ENCODE data around the gene LMF1. TPM values are rescaled to one million over a fixed set of nuclear protein-coding genes. Genes with fewer than 3 reads are reported as not detected.

The LMF1 gene
- total and polyA plus RNA-seq, 2 of the 8 experiments (the other 6 are each of a cell fraction or from before 2014, with no cell fraction given) = 3.5 to 9.1 TPM

DNA sequence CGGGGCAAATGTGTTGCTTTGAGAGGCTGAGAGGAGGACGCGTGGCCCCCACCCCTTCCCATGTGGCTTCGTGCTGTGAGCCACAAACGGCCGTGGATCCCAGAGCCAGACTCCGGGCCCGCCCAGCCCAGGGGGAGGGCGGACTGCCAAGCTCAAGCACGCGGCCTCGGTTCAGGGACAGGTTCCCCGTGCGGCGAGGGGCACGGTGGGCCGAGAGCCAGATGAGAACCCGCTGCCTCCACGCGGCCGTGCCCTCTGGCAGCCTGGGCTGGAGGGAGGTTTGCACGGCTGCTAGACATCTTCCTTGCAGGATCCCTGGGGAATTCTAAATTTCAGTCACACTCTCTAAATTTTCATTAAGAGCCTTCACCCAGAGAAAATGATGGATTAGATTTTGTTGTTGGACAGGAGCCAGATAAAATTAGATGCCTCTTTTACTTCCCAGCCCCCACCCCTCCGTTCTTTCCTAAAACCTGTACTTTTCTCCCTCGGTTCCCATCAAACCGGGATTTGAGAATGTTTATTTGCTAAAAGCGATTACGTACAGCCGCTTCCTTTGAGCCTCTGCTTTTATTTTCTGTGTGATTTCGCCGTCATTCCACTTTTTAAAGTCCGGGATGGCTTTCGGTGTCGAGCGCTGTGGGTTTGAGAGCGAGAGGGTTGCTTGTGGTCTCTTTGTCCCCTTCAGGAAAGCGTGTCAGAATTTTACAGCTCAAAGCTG is 145.3 kb downstream of the LMF1 start:
- ChIA-PET CTCF (ENCODE audit: partially characterized antibody) (no interaction called here), POLR2A (ENCODE audit: partially characterized antibody) (no interaction called here)
- FAIRE-seq = no peak
- no peak overlapping the region for H3K4ac ChIP-seq (replicated peaks; ENCODE audit: insufficient read length, low read depth, low read length)
- H3K79me2 ChIP-seq (ENCODE audit: control insufficient read depth in 1 of 2, insufficient read depth in 2 of 2, low read length in 2 of 2) = no peaks in the 10 kb centered on the region
- no peak overlapping the region for H3K4me2 ChIP-seq (ENCODE audit: insufficient read depth in 1 of 2, low read depth in 2 of 2, low read length in 2 of 2)
- no peak overlapping the region for H2BK20ac ChIP-seq (ENCODE audit: low read length)
- no peak overlapping the region for H4K91ac ChIP-seq (replicated peaks; ENCODE audit: insufficient read length, low read length)
- no peaks in the 10 kb centered on the region for H3K27me3 ChIP-seq (replicated peaks in 1 of 4; ENCODE audit: control insufficient read depth in 3 of 4, extremely low read depth in 1 of 4, insufficient read depth in 3 of 4, low read length in 3 of 4)
- H2BK12ac ChIP-seq (ENCODE audit: low read depth, low read length) = no peak overlapping the region
- no peak overlapping the region for H3K56ac ChIP-seq (replicated peaks; ENCODE audit: insufficient read length, low read depth, low read length)
- no peak overlapping the region for H2BK15ac ChIP-seq (ENCODE audit: low read length)
- TF ChIP-seq, protein P1, sequence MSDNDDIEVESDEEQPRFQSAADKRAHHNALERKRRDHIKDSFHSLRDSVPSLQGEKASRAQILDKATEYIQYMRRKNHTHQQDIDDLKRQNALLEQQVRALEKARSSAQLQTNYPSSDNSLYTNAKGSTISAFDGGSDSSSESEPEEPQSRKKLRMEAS (IDR thresholded peaks at IDR 0.05) = 0 out of 2 replicates have a peak, but pooled peaks have one; percentile 13
- TF ChIP-seq NRF1 (IDR thresholded peaks at IDR 0.05; ENCODE audit: low read depth, low read length) (no peak), TEAD4 (IDR thresholded peaks at IDR 0.05; ENCODE audit: low read depth, low read length) (no peak)
- H3K4me1 ChIP-seq (replicated peaks in 1 of 4; ENCODE audit: control insufficient read depth in 3 of 4, insufficient read depth in 4 of 4, low read length in 3 of 4) = peaks cover 0 to 14% (median 0%) of the 10 kb centered on the region in 4 experiments; a peak in 2 of 7 replicates
- no peaks in the 10 kb centered on the region for H3K36me3 ChIP-seq (ENCODE audit: control insufficient read depth in 2 of 4, insufficient read depth in 4 of 4, low read length in 3 of 4)
- H3K9me3 ChIP-seq (ENCODE audit: insufficient read depth in 2 of 2, low read depth in 1 of 2, low read length in 1 of 2) = peaks cover 0 to 29% of the 10 kb centered on the region in 2 experiments; a peak in 1 of 4 replicates
- H3K18ac ChIP-seq (ENCODE audit: extremely low read depth, low read length) = no peak overlapping the region
- no peak overlapping the region for H3K9ac ChIP-seq (replicated peaks in 1 of 4; ENCODE audit: extremely low read depth in 1 of 4, low read depth in 3 of 4, low read length in 3 of 4)
- no peak overlapping the region for H3K4me3 ChIP-seq (ENCODE audit: extremely low read depth in 1 of 4, insufficient read depth in 2 of 4, low read depth in 3 of 4, low read length in 4 of 4)
- no peak overlapping the region for H3K14ac ChIP-seq (ENCODE audit: insufficient read length)
- no peak overlapping the region for H2BK5ac ChIP-seq (ENCODE audit: low read depth, low read length)
- H4K8ac ChIP-seq (ENCODE audit: extremely low read depth, insufficient read depth, low read length) = peak overlapping the region; percentile 9; the same call in 1 of the 2 replicates
- no peak overlapping the region for H2AK5ac ChIP-seq (ENCODE audit: low read depth, low read length)
- no peak for DNase-seq (ENCODE audit: low read depth in 1 of 2, low spot score in 2 of 2)
- H3K23me2 ChIP-seq (ENCODE audit: low read depth, low read length) = no peaks in the 10 kb centered on the region
- 95% methylated on average over 23 of the region's 36 CpGs; no CpG with 5 or more reads in 1 of the 2 experiments for WGBS, 2 experiments (ENCODE audit: extremely low coverage in 1 of 2, insufficient coverage in 1 of 2, insufficient read length in 1 of 2, insufficient replicate concordance in 2 of 2, low coverage in 1 of 2, low lambda C conversion rate in 2 of 2, missing lambda C conversion rate in 1 of 2)
- no peak overlapping the region for H2AFZ ChIP-seq (ENCODE audit: low read length)
- H2BK120ac ChIP-seq (replicated peaks; ENCODE audit: low read depth, low read length) = no peak overlapping the region
- H4K20me1 ChIP-seq (replicated peaks in 1 of 2; ENCODE audit: control insufficient read depth in 1 of 2, insufficient read depth in 2 of 2, low read length in 2 of 2) = peaks cover 0 to 3% of the 10 kb centered on the region in 2 experiments
- H3K27ac ChIP-seq (ENCODE audit: low read depth, low read length) = no peak overlapping the region
- H3K23ac ChIP-seq (ENCODE audit: insufficient read length) = no peak overlapping the region
- no peaks in the 10 kb centered on the region for H3K79me1 ChIP-seq (ENCODE audit: low read depth, low read length)
- no peak overlapping the region for H4K5ac ChIP-seq (ENCODE audit: insufficient read length, low read depth, low read length)

Data from H1 (cell line).